Stimulated activated CD8-positive, alpha-beta memory T cell treated with anti-CD3 and anti-CD28 coated beads, Interleukin-12 subunit alpha, Interleukin-12 subunit beta, amount 100 ng/mL, for 4 hours (primary cell): ENCODE data around the gene HOXA10.

Experiments used
- DNase-seq: peaks from one replicate; pipeline ENCODE4 v3.0.0-alpha.2; 2020; ENCODE audit warnings: low read depth

The HOXA10 gene

GRCh38 chr7:27191161-27191731 lies 17.1 kb upstream of the HOXA10 start:
- no peak for DNase-seq

- no peak for DNase-seq
Measured at GRCh38 chr7:27189997-27190748, 16.1 kb upstream of the HOXA10 start.

- DNase-seq = no peak
Measured at GRCh38 chr7:27189295-27189996, 15.3 kb upstream of the HOXA10 start.

GRCh38 chr7:27188386-27189294 lies 14.5 kb upstream of the HOXA10 start:
- no peak for DNase-seq

GRCh38 chr7:27187475-27188385 lies 13.6 kb upstream of the HOXA10 start:
- no peak for DNase-seq

- no peak for DNase-seq
Measured at GRCh38 chr7:27186668-27187474, 12.8 kb upstream of the HOXA10 start.

- no peak for DNase-seq
Measured at GRCh38 chr7:27185854-27186667, 11.9 kb upstream of the HOXA10 start.

- DNase-seq = no peak
Measured at GRCh38 chr7:27185013-27185853, 11.1 kb upstream of the HOXA10 start, which contains the start of gene HOXA11. Gene HOXA11 (minus strand): TSS chr7:27185232. CDS start chr7:27185144, 88 bp downstream.

- DNase-seq = no peak
Measured at GRCh38 chr7:27184337-27185012, 10.4 kb upstream of the HOXA10 start.

- no peak for DNase-seq
Measured at GRCh38 chr7:27183682-27184336, 9.7 kb upstream of the HOXA10 start.

- no peak for DNase-seq
Measured at GRCh38 chr7:27182861-27183681, 9.0 kb upstream of the HOXA10 start.

- DNase-seq = no peak
Measured at GRCh38 chr7:27182285-27182841, 8.2 kb upstream of the HOXA10 start.

- DNase-seq = no peak
Measured at GRCh38 chr7:27181795-27182275, 7.7 kb upstream of the HOXA10 start.

GRCh38 chr7:27180431-27181420 lies 6.6 kb upstream of the HOXA10 start:
- no peak for DNase-seq
